SKM-1 treated with dmso at 0.1 percent for 144 hours (cell line): ENCODE results near the gene GREM1.

Source experiments
- DNase-seq: peaks from one replicate; lab custom pipeline; 2025; ENCODE audit not compliant: unreplicated experiment; lab: John Stamatoyannopoulos, UW

The GREM1 gene

GRCh38 chr15:32781781-32782180, 64.0 kb downstream of the GREM1 start:
- DNase-seq: no peak

GRCh38 chr15:32784581-32784980, 66.8 kb downstream of the GREM1 start:
- DNase-seq: no peak

- DNase-seq: no peak
These were observed 69.1 kb downstream of the GREM1 start for GRCh38 chr15:32786906-32787305.

GRCh38 chr15:32787949-32788348, 70.1 kb downstream of the GREM1 start:
- no peak for DNase-seq

GRCh38 chr15:32790352-32790999, 72.7 kb downstream of the GREM1 start:
- DNase-seq: no peak

- no peak for DNase-seq
These were observed 74.6 kb downstream of the GREM1 start for GRCh38 chr15:32792436-32792835.
